Activated naive CD4-positive, alpha-beta T cell treated with anti-CD3 and anti-CD28 coated beads, Interleukin-2, amount 50 U/mL, for 16 hours (primary cell): Measurements from ENCODE around the gene JAML.
A peak's percentile ranks its signal among the peaks of the same experiment; 100 is the strongest.
"Not testable (repeated sequence)": the region's sequence is repeated elsewhere in the genome, so short reads cannot be mapped to it uniquely, and the experiment has no call there.

Experiments
- DNase-seq: peaks from one replicate; pipeline ENCODE4 v3.0.0-alpha.2; 2020

Gene JAML

DNA sequence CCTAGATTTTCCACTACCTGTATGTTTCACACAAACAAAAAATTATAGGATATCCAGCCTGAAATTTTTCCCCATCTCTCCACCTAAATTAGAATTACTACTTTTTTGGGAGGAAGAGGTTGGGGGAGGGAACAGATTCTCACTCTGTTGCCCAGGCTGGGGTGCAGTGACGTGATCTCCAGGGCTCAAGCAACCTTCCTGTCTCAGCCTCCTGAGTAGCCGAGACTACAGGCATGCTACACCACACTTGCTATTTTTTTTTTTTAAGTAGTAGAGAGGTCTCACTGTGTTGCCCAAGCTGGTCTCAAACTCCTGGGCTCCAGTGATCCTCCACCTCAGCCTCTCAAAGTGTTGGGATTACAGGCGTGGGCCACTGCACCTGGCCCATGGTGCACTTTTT is 9.5 kb downstream of the JAML start:
- DNase-seq = no peak

DNA sequence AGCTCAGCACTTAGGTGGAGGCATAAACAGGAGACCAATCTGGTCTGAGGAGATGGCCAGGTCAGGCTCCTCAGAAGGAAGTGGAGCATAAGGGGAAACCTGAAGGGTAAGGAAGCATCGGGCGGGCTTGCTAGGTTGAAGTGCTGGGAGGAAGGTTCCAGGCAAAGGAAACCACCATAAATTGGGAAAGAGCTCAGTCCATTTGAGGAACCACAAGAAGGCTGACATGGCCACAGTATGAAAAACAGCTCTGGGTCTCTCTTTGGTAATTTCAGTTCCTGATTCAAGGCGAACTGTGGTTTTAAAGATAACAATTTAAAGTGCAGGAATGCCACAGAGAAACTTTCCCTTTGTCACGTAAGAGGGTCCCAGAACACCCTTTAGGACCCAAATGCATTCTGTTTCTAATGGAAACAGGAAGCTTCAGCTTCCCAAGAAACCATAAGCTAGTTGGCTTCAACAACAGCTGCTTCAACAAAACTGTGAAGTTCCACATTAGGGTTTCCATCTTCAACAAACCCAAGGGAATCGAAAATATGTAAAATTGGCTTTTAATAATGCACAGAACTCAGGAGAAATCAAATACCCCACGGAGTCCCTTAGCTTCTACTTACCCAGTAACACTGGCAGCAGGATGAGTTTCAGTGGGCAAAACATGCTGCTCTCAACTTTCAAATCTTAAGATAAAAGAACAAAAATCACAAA is 10.4 kb downstream of the JAML start:
- DNase-seq = no peak

DNA sequence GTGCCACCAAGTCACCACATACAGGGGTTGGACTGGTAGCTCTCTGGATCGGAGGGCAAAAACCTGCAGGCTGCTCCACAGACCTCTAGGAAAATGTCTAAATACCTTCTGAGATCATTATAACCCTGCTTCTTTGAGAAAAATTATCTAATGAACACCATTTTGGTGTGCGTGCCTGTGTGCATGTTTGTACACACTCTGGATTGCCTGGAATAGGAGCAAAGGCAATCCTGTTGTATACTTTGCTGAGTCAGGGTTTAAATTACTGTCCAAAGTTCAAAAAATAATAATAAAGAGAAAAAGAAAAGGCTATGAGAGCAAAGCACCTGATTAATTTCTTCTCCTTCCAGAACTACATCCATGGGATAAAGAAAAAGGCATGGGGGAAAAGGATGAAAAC is 11.0 kb downstream of the JAML start:
- DNase-seq = no peak

DNA sequence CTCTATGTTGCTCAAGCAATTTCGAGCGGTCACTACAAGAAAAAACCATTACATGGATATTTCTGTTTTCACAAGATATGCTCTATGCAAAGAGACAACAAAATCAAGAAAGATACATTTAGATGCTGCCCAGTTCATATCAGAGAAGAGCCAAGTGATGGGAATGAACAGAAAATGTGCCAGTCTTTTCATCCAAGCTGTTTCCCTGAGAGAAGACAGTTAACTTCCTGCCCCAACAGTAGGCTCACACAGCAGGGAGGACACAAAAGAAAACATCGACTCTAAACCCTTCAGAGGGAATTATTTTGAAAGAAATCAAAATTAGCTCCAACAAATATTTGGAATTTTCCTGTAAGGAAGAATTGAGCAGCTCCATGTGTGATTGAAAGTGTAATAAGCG is 11.6 kb downstream of the JAML start:
- DNase-seq = no peak

DNA sequence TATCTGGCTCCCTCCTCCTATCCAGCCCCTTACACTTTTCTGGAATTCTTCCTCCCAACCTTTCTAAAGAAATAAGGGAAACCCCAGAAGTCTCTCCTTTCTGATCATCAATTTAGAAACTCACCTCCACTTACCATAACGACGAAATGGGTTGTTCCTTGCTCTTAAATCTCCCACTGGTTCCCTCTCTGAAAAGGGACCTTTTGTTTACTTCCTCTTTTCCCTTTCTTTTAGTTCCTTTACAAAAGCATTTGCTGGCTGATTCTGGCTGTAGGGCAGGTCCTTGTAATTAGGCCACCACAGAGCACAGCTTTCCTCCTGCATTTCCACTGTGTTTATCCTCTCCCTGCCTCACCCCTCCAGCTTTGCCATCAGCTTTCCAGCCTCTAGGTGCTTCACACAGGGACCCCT is 12.0 kb downstream of the JAML start:
- DNase-seq = no peak

DNA sequence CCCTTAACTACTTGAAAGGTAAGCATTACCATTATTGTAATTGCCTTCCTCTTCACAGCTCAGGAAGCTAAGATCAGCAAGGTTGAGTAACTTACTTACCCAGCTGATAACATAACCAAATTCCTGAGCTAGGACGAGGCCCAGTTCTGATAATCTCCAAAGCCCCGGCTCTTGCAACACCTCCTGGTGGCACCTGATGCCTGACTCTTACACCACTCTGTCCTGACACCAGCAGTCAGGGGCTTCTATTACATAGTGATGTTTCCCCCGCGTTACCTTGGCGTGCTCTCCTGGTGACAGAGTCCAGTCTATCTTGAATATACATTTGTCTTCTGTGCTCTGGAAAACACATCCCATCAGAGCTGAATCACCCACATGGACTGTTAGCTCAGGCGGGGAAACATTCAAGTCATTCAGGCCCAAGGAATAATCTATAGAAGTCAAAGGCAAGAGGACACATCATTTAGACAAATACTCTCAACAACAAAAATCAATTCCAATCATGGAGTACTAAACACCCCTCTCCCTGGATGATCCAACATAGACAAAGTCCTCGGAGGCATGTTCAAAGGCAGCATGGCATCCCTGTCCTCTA is 12.6 kb downstream of the JAML start:
- DNase-seq = no peak

DNA sequence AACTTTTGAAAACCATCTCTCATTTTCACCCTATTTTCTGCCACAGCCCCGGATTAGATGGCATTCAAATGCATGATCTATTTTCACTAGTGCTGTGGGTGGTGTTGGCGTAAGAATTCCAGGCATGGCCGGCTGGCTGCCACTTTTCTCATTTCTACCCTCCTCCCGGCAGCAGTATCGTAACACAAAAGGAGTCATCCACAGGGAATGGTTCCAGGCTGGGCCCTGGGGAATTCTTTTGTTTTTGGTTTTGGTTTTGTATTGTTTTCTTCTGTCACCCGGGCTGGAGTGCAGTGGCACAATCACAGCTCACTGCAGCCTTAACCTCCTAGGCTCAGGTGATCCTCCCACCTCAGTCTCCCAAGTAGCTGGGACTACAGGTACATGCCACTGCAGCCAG is 13.8 kb downstream of the JAML start:
- no peak for DNase-seq

DNA sequence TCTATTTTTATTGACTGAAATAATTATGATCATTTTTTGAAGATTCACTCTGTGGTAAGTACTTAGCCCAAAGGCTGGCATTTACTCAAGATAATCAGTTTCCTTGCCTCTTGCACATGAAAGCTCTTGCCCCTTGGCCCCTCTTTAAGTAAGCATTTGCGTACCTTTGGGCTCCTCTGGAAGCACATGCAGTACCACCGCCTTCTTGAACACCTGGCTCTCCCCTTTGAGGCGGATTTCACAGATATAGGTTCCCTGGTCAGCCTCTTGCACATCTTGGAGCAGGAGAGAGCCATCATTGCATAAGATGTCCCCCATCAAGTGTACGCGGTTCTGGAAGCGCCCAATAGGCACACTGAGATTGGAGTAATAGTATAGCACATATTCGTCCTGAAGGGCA is 14.5 kb downstream of the JAML start:
- no peak for DNase-seq

DNA sequence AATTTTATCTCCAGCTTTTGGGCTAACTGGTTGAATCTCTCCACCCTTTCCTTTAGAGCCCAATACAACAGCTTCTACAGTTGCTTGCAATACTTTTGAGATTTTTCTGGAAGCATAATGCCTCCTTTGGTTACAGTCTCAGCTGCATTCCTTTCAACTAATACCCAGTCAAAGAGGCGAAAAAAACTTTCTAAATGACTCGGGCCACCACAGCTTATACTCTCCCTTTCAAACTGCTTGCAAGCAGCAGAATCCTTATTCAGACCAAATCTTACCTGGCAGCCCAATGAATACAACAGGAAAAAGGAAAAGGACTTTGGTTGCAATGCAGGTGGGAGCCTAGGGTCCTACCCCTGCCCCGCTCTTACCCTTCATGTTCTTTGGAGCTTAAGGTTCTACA is 15.8 kb downstream of the JAML start:
- no peak for DNase-seq

DNA sequence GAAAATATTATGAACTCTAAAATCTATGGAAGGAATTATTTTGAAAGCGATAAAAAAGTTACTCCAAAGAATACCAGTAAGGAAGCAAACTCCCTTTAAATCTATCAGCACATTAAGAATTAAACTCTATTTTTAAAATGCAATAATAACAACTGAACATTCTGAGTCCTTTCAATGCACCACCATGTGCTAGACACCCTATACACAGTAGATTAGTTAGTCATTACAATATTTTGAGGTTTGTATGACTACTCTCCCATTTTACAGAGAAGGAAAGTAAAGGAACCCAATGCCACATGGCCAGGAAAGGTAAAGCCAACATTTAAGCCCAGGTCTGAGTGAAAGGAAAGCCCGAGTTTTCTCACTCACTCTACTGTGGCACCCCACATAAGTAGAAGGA is 17.7 kb downstream of the JAML start:
- DNase-seq = no peak

DNA sequence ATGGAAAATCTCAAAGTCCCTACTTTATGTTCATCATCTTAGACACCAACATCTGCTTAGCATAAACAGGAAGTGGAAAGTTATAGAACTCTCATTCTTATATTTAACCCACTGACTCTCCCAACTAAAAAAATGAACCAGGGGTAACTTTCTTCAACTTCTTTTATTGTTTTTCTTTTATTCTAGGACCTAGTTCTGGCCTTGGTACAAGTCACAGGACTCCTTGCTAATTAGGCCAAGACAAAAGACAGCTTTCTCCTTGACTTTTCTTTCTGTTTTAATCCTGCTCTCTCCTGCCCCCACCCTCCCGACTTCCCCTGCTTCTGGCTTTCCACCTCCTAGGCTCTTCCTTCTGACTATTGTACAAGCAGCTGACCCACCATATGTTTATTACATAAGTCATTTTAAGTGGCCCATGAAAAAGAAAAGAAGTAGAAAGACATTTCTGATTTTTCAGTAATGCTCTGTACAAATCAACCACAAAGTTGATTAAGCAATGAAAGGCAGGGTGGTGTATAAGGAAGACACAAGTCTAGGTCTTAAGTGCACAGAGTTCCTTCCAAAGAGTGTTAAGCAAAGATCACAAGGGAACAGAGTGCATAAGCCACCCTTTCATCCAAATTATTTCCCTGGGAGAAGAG is 18.3 kb downstream of the JAML start:
- DNase-seq = no peak

DNA sequence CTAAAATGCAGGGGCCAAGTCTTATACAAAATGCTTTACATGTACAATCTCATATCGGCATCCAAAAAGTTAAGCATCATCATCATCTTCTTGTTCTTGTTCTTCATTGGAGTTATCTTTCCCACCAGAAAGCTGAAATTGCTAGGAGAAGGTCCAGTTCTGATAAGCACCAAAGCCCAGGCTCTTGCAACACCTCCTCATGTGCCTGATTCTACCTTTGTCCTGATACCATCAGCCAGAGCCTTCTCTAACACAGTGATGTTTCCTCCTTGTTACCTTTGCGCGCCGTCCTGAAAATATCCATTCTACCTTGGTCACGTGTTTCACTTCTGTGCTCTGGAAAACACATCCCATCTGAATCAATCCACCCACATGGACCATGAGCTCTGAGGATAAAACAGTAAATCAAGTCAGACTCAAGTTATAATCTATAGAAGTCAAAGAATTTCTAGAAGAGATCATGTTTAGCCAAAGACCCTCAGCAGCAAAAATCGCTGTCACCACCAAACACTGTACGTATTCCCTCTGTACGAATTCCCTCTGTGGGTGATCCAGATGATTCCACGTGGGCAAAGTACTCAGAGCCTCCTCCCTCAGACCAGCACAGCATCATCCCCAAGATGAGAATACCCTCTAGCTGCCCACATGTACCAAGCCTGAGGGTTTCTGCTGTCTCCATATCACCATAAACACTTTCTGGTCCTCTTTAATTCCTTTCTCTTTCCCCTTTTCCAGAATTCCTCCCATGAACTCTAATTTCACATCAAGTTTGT is 19.0 kb downstream of the JAML start:
- DNase-seq = no peak

DNA sequence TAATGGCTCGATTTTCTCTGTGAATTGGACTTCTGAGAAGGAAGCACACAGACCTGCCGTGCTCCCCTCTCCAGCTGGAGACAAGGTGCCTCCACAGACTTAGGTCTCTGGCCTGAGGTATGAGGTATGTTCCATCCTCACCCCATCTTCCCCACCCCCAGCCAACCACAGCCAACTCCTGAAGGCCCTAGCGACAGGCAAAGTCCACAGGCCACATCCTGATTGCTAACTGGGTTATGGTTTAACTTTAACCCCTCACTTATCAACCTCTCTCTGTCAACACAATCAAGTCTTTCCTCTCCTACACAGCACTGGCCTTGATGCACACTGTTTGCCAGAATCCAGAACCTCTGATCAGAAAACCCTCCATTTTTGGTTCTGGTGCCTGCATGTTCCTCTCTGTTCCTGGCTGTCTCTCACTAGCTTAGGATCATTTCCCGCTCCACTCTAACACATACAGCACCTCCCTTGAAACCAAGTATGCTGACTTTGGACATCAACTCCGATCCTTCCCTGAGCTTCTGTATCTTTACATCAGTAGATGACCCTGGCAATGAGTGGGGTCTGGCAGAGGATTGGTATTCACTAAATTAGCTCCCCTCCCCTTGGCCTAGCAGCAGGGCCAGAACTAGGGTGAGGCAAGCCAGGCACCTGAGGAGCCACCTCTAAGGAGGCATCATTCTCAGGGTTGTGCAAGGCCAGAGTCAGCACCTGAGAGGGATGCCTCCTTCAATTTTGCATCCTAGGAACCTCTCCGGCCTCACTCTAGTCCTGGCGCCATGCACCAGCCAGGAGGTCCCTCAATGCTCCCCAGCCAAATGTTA is 22.0 kb downstream of the JAML start:
- DNase-seq = no peak

DNA sequence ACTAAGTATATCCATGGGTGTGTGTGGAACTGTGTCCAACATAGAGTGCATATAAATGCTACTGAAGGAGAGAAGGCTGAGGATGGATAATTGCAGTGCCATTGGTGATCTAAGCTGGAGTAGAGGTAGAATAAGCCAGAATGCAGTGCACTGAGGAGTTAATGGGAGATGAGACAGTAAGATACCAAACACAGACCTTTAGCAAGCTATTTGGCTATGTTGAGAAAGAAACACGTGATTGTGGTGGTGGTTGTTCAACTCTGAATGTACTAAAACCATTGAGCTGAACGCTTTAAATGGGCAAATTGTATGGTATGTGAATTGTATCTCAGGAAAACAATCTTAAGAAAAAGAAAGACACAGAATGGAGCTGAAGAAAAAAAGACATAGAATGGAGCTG is 22.8 kb downstream of the JAML start:
- DNase-seq = no peak

DNA sequence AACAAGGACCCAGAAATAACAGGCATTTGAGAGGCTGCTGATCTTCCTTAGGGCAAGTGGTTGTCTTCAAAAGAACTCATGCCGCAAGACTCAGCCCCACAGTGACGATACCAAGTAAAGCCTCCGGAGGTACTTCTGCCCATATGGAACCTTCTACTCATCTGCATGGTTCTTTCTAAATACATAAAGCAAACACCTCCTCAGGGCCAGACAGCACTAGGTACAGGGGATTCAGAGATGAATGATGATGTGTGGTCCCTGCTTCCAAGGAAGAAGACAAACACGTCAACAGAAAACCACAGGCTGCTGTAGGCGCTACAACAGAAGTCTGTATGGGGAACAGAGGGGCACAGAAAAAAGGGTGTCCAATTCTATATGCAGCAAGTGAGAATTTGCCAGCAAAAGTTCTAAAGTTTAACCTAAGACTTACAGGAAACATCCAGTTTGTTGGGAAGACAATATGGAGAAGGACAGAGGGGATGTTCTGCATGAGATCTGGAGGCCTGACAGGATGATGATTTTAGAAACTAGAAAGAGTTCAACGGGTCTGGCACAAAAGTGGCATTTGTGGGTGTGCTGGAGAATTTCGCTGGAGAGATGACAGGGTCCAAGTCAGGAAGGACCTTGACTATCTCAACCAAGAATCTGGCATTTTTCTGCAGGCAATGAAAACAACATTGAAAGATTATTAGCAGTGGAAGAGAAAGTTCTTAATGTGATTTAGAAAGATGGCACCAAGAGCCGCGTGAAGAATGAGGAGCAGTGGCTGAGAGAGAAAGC is 23.7 kb downstream of the JAML start:
- DNase-seq = no peak

DNA sequence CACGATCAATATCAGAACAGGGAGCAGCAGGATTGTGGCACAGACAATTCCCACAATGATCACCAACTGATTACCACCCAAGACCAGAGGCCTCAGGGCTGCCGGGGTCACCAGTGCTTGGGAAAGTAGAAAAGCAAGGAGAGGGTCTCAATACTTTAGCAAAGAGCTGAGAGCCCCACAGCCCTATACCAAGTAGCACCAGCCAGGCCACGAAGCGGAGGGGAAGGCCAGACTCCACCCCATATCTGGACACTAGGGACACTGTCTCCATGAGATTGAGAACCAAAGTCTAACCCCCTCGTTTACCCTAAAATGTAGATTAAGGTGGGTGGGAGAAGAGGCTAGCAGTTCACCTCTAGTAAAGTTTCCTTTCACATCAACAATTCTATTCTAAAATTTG is 24.3 kb downstream of the JAML start:
- DNase-seq = no peak

DNA sequence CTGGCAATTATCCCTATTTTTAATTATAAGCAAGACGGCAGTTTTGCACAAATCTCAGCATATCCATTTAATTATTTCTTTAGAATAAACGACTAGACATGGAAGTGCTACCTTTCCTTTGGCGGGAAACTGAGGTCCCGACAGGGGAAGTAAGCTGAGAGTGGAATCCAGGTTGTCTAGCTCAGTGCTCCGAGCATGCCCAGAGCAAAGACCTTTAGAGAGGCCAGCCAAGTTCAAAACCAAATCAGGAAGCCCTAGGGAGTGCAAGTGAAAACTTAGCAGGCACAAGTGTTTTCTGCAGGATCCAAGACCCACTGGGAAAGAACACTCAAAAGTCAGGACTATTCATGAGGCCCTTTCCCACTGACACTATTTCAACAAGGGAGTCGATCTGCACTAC is 25.7 kb downstream of the JAML start:
- DNase-seq = no peak

DNA sequence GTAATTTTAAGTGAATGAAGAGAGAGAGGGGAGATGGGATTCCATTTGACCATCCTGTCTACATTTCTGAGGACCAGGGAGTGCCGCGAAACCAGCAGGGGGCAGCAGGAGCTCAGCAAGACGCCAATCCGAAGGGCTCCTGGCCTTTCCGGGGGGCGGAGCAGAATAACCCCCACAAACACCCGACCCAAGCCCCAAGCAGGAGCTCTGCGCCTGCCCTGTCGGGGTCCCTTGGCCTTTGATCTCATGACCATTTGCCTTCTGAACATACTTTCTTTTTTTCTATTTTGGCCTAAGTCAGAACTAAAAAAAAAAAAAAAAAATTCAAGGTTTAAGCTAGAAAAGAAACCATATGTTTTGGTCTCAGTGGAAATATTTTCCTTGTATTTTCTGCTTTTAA is 26.4 kb downstream of the JAML start:
- DNase-seq = peak; percentile 85

DNA sequence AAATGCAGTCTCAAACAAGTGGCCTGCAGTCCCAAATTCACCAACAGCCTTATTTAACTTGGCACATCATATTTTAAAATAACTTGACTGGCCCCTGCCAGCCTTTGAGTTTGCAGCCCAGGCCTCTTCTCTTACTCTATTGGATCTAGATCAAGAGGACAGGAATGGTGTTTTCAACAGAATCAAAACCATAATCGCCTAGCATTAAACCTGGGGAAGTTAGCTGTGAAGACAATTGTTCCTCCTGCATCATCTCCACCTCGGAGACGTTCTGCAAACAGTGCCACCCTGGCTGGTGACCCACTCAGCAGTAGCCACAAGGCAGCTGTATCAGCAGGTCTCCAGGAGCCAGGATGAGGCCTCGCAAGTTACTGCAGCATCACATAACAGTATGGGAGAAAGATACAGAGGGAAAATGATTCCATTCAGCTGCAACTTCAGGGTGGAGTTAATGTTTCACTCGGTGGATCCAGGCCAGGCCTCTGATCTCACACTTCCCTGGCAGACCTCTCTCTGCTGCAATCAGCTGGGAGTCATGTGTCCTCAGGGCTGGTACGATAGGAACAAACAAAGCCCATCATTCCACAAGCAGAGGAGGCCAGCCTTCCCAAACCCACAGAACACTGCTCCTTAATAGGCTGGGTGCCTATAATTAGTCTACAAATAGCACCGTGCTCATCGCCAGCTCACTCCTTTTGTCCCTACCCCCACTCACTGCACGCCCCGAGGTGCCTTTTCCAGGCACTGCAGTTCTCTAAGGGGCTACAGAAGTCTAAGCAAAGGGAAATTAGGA is 29.8 kb downstream of the JAML start:
- DNase-seq = no peak

DNA sequence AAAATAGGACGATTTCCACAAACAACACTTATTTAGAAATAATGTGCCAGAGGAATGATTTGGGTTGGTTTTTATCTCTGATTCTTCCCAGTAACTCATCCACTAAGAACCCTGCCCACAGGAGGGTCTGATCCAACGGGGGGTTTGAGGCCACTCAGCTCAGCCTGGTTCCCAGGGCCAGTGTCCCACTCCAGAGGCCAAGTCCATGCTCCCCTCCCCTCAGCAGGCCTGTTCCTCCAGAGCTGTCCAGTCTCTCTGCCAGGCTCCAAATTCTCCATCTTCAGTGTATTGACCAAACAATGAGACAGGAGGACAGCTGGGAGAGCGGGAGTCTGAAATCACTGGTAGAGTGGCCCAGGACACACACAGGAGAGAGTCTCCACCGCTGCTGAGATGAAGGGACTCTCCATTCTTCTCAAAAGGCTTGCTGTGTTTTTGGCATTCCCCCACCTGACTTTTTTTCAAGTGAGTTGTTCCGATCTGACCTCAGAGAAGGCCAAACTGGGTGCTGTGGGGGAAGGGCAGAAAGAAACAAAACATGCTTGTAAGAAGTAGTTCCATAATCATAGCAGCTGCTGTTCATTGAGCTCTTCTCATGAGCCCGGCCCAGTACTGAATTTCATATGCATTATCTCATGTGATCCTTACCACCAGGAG is 30.8 kb downstream of the JAML start:
- DNase-seq = no peak

DNA sequence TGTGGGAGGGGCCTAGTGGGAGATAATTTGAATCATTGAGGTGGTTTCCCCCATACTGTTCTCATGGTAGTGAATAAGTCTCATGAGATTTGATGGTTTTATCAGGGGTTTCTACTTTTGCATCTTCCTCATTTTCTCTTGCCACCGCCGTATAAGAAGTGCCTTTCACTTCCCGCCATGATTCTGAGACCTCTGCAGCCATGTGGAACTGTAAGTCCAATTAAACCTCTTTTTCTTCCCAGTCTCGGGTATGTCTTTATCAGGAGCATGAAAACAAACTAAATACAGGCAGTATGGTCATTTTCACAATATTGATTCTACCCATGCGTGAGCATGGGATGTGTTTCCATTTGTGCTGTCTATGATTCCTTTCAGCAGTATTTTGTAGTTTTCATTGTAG is 32.0 kb downstream of the JAML start:
- not testable (repeated sequence) for DNase-seq
